ENCODE data around the gene KIAA1549. TPM values are rescaled to one million over a fixed set of nuclear protein-coding genes. Genes with fewer than 3 reads are reported as not detected.

Gene KIAA1549
- total and polyA plus RNA-seq, 2 of the 8 experiments (the other 6 are each of a cell fraction or from before 2014, with no cell fraction given), result 6.5 to 17.3 TPM

GRCh38 chr7:138802706-138803105 lies 178.5 kb downstream of the KIAA1549 start:
- no peak overlapping the region for H4K5ac ChIP-seq (ENCODE audit: insufficient read length, low read depth, low read length)
- no peak overlapping the region for H3K4ac ChIP-seq (replicated peaks; ENCODE audit: insufficient read length, low read depth, low read length)
- H4K8ac ChIP-seq (ENCODE audit: extremely low read depth, insufficient read depth, low read length), result peak overlapping the region; percentile 80; the same call in 1 of the 2 replicates
- H3K23ac ChIP-seq (ENCODE audit: insufficient read length), result no peak overlapping the region
- H2AFZ ChIP-seq (ENCODE audit: low read length), result no peak overlapping the region
- no peaks in the 10 kb centered on the region for H3K79me2 ChIP-seq (ENCODE audit: control insufficient read depth in 1 of 2, insufficient read depth in 2 of 2, low read length in 2 of 2)
- no peak overlapping the region for H2BK5ac ChIP-seq (ENCODE audit: low read depth, low read length)
- CTCF ChIA-PET (ENCODE audit: partially characterized antibody), result interaction anchor here (0.7 to 2.6 kb wide), 3 partner anchors 17 to 591 kb away, joined by 3 to 5 read pairs (median 5); no protein-coding TSS in a partner anchor
- no peak overlapping the region for H3K56ac ChIP-seq (replicated peaks; ENCODE audit: insufficient read length, low read depth, low read length)
- no peaks in the 10 kb centered on the region for H3K79me1 ChIP-seq (ENCODE audit: low read depth, low read length)
- no peak for TF ChIP-seq SP4 (IDR thresholded peaks at IDR 0.05; ENCODE audit: low read length)
- no peak for TF ChIP-seq BRCA1 (IDR thresholded peaks at IDR 0.05; ENCODE audit: low read depth, low read length)
- TF ChIP-seq BACH1 (IDR thresholded peaks at IDR 0.05; ENCODE audit: low read length), result no peak
- TF ChIP-seq MAFK (IDR thresholded peaks at IDR 0.05; ENCODE audit: low read depth, low read length), result no peak
- no peak for TF ChIP-seq CTBP2 (IDR thresholded peaks at IDR 0.05; ENCODE audit: borderline replicate concordance, insufficient read depth, insufficient read length, low read length)
- no peak overlapping the region for H2BK120ac ChIP-seq (replicated peaks; ENCODE audit: low read depth, low read length)
- H3K23me2 ChIP-seq (ENCODE audit: low read depth, low read length), result peaks cover 7% of the 10 kb centered on the region; the same call in 1 of the 2 replicates
- no peak overlapping the region for H2BK15ac ChIP-seq (ENCODE audit: low read length)
- no peak overlapping the region for H2BK12ac ChIP-seq (ENCODE audit: low read depth, low read length)
- no peaks in the 10 kb centered on the region for H3K9me3 ChIP-seq (ENCODE audit: insufficient read depth in 2 of 2, low read depth in 1 of 2, low read length in 1 of 2)
- peaks cover under 1 to 10% (median 7%) of the 10 kb centered on the region in 4 experiments for H3K4me1 ChIP-seq (replicated peaks in 1 of 4; ENCODE audit: control insufficient read depth in 3 of 4, insufficient read depth in 4 of 4, low read length in 3 of 4)
- no peak overlapping the region for H3K9ac ChIP-seq (replicated peaks in 1 of 4; ENCODE audit: extremely low read depth in 1 of 4, low read depth in 3 of 4, low read length in 3 of 4)
- no peak overlapping the region for H3K18ac ChIP-seq (ENCODE audit: extremely low read depth, low read length)
- H2BK20ac ChIP-seq (ENCODE audit: low read length), result no peak overlapping the region
- no peaks in the 10 kb centered on the region for H3K27me3 ChIP-seq (replicated peaks in 1 of 4; ENCODE audit: control insufficient read depth in 3 of 4, extremely low read depth in 1 of 4, insufficient read depth in 3 of 4, low read length in 3 of 4)
- H3K14ac ChIP-seq (ENCODE audit: insufficient read length), result no peak overlapping the region
- no peak for FAIRE-seq
- H3K4me2 ChIP-seq (ENCODE audit: insufficient read depth in 1 of 2, low read depth in 2 of 2, low read length in 2 of 2), result no peak overlapping the region
- no peaks in the 10 kb centered on the region for H3K36me3 ChIP-seq (ENCODE audit: control insufficient read depth in 2 of 4, insufficient read depth in 4 of 4, low read length in 3 of 4)
- H3K4me3 ChIP-seq (ENCODE audit: extremely low read depth in 1 of 4, insufficient read depth in 2 of 4, low read depth in 3 of 4, low read length in 4 of 4), result no peak overlapping the region
- H2AK5ac ChIP-seq (ENCODE audit: low read depth, low read length), result no peak overlapping the region
- WGBS, 2 experiments (ENCODE audit: extremely low coverage in 1 of 2, insufficient coverage in 1 of 2, insufficient read length in 1 of 2, insufficient replicate concordance in 2 of 2, low coverage in 1 of 2, low lambda C conversion rate in 2 of 2, missing lambda C conversion rate in 1 of 2), result 88% methylated on average over 18 of the region's 18 CpGs; no CpG with 5 or more reads in 1 of the 2 experiments
- no peaks in the 10 kb centered on the region for H4K20me1 ChIP-seq (replicated peaks in 1 of 2; ENCODE audit: control insufficient read depth in 1 of 2, insufficient read depth in 2 of 2, low read length in 2 of 2)
- no peak for DNase-seq (ENCODE audit: low read depth in 1 of 2, low spot score in 2 of 2)
- no peak overlapping the region for H4K91ac ChIP-seq (replicated peaks; ENCODE audit: insufficient read length, low read length)
- POLR2A ChIA-PET (ENCODE audit: partially characterized antibody), result no interaction called here
- H3K27ac ChIP-seq (ENCODE audit: low read depth, low read length), result no peak overlapping the region

All from H1 (cell line).